Stimulated activated memory B cell treated with anti-CD40 and anti-IgM and Interleukin-4, amounts not matched to agents 10 μg/mL and 1 μg/mL and 100 μg/mL, for 72 hours (primary cell): Measurements from ENCODE around the gene RNU1-3.
A peak's percentile ranks its signal among the peaks of the same experiment; 100 is the strongest.
"Not testable (repeated sequence)": the region's sequence is repeated elsewhere in the genome, so short reads cannot be mapped to it uniquely, and the experiment has no call there.

Experiments used
- ATAC-seq: fragments of 150-1000 bp; cut with Tn5 transposase; 2 replicates; pipeline ENCODE4 v1.10.0; 2021
- H3K27ac Mint-ChIP-seq: one replicate; pipeline ENCODE4 v1.8.0; 2022; ENCODE audit warnings: mild to moderate bottlenecking, mixed read lengths
- H3K27me3 Mint-ChIP-seq: one replicate; pipeline ENCODE4 v1.8.0; 2022; ENCODE audit warnings: mixed read lengths
- H3K36me3 Mint-ChIP-seq: one replicate; pipeline ENCODE4 v1.8.0; 2022; ENCODE audit warnings: mixed read lengths
- H3K4me1 Mint-ChIP-seq: one replicate; pipeline ENCODE4 v1.8.0; 2022; ENCODE audit warnings: mixed read lengths
- H3K4me3 Mint-ChIP-seq: one replicate; pipeline ENCODE4 v1.8.0; 2022; ENCODE audit warnings: mild to moderate bottlenecking, moderate library complexity, mixed read lengths
- H3K9me3 Mint-ChIP-seq: one replicate; pipeline ENCODE4 v1.8.0; 2022; ENCODE audit warnings: mixed read lengths

RNU1-3 gene

GRCh38 chr1:16637941-16638778 is 28.6 kb downstream of the RNU1-3 start:
- not testable (repeated sequence) for H3K27ac Mint-ChIP-seq, H3K27me3 Mint-ChIP-seq, H3K4me1 Mint-ChIP-seq, ATAC-seq, H3K9me3 Mint-ChIP-seq, H3K4me3 Mint-ChIP-seq
- H3K36me3 Mint-ChIP-seq: peaks cover 16% of the 10 kb centered on the region

GRCh38 chr1:16636551-16637195 is 30.1 kb downstream of the RNU1-3 start:
- ATAC-seq, H3K27me3 Mint-ChIP-seq, H3K4me3 Mint-ChIP-seq: not testable (repeated sequence)

GRCh38 chr1:16635959-16636358 is 30.8 kb downstream of the RNU1-3 start:
- not testable (repeated sequence) for H3K27ac Mint-ChIP-seq, H3K9me3 Mint-ChIP-seq, H3K4me3 Mint-ChIP-seq, ATAC-seq, H3K4me1 Mint-ChIP-seq, H3K27me3 Mint-ChIP-seq
- peaks cover 32% of the 10 kb centered on the region for H3K36me3 Mint-ChIP-seq

More at GRCh38 chr1:16636551-16637195, 30.1 kb downstream of the RNU1-3 start:
- not testable (repeated sequence) for H3K9me3 Mint-ChIP-seq, H3K4me1 Mint-ChIP-seq, H3K27ac Mint-ChIP-seq
- peaks cover 25% of the 10 kb centered on the region for H3K36me3 Mint-ChIP-seq

GRCh38 chr1:16633540-16634282 is 33.0 kb downstream of the RNU1-3 start:
- H3K9me3 Mint-ChIP-seq, H3K4me3 Mint-ChIP-seq, H3K4me1 Mint-ChIP-seq, H3K27ac Mint-ChIP-seq, ATAC-seq, H3K27me3 Mint-ChIP-seq: not testable (repeated sequence)
- peaks cover 54% of the 10 kb centered on the region for H3K36me3 Mint-ChIP-seq

- not testable (repeated sequence) for H3K4me3 Mint-ChIP-seq, H3K27me3 Mint-ChIP-seq, H3K4me1 Mint-ChIP-seq, ATAC-seq, H3K9me3 Mint-ChIP-seq, H3K27ac Mint-ChIP-seq
- peaks cover 60% of the 10 kb centered on the region for H3K36me3 Mint-ChIP-seq
Measured at GRCh38 chr1:16632044-16632850, 34.5 kb downstream of the RNU1-3 start.

- H3K9me3 Mint-ChIP-seq: no peaks in the 10 kb centered on the region
- no peaks in the 10 kb centered on the region for H3K4me1 Mint-ChIP-seq
- H3K27ac Mint-ChIP-seq: no peak overlapping the region
- H3K4me3 Mint-ChIP-seq: no peak overlapping the region
- no peaks in the 10 kb centered on the region for H3K27me3 Mint-ChIP-seq
- H3K36me3 Mint-ChIP-seq: peaks cover 60% of the 10 kb centered on the region
- no peak for ATAC-seq
Measured at GRCh38 chr1:16631248-16632043, 35.3 kb downstream of the RNU1-3 start.

- ATAC-seq: peak; percentile 1
- no peaks in the 10 kb centered on the region for H3K4me1 Mint-ChIP-seq
- no peaks in the 10 kb centered on the region for H3K27me3 Mint-ChIP-seq
- no peaks in the 10 kb centered on the region for H3K9me3 Mint-ChIP-seq
- H3K27ac Mint-ChIP-seq: no peak overlapping the region
- H3K4me3 Mint-ChIP-seq: no peak overlapping the region
- peaks cover 60% of the 10 kb centered on the region for H3K36me3 Mint-ChIP-seq
Measured at GRCh38 chr1:16630661-16631247, 36.0 kb downstream of the RNU1-3 start.

- not testable (repeated sequence) for H3K4me3 Mint-ChIP-seq, H3K4me1 Mint-ChIP-seq, H3K27me3 Mint-ChIP-seq, ATAC-seq, H3K27ac Mint-ChIP-seq, H3K9me3 Mint-ChIP-seq
- peaks cover 60% of the 10 kb centered on the region for H3K36me3 Mint-ChIP-seq
Measured at GRCh38 chr1:16629916-16630530, 36.7 kb downstream of the RNU1-3 start.

GRCh38 chr1:16628361-16629111 is 38.2 kb downstream of the RNU1-3 start:
- ATAC-seq: no peak
- no peaks in the 10 kb centered on the region for H3K4me1 Mint-ChIP-seq
- H3K4me3 Mint-ChIP-seq: no peak overlapping the region
- no peaks in the 10 kb centered on the region for H3K9me3 Mint-ChIP-seq
- H3K36me3 Mint-ChIP-seq: peaks cover 48% of the 10 kb centered on the region
- H3K27ac Mint-ChIP-seq: no peak overlapping the region
- H3K27me3 Mint-ChIP-seq: no peaks in the 10 kb centered on the region

GRCh38 chr1:16626409-16626983 is 40.3 kb downstream of the RNU1-3 start:
- not testable (repeated sequence) for H3K4me3 Mint-ChIP-seq, ATAC-seq, H3K4me1 Mint-ChIP-seq, H3K27me3 Mint-ChIP-seq, H3K27ac Mint-ChIP-seq, H3K9me3 Mint-ChIP-seq
- peaks cover 34% of the 10 kb centered on the region for H3K36me3 Mint-ChIP-seq

GRCh38 chr1:16625497-16626408 is 41.0 kb downstream of the RNU1-3 start:
- ATAC-seq: peak; percentile 32
- Mint-ChIP-seq H3K27ac (no peak overlapping the region), H3K27me3 (no peaks in the 10 kb centered on the region), H3K36me3 (peaks cover 26% of the 10 kb centered on the region), H3K4me3 (no peak overlapping the region), H3K4me1 (no peaks in the 10 kb centered on the region), H3K9me3 (no peaks in the 10 kb centered on the region)
